HEK293T (cell line): ENCODE data around the gene ABCC5.

Experiments
- ARNT ChIP-seq: fragments of 450-650 bp; IDR thresholded peaks from 2 replicates; pipeline ENCODE4 v1.6.1; 2017; ENCODE audit warnings: mild to moderate bottlenecking
- ELF4 ChIP-seq: fragments of 450-650 bp; IDR thresholded peaks from 2 replicates; pipeline ENCODE4 v1.6.1; 2017; ENCODE audit warnings: antibody characterized with exemption
- FOXA1 ChIP-seq: fragments of 450-650 bp; IDR thresholded peaks from 2 replicates; pipeline ENCODE4 v1.6.1; 2016; ENCODE audit warnings: mild to moderate bottlenecking
- FOXK2 ChIP-seq: fragments of 450-650 bp; IDR thresholded peaks from 2 replicates; pipeline ENCODE4 v1.6.1; 2016; ENCODE audit warnings: mild to moderate bottlenecking
- HDGF ChIP-seq: fragments of 450-650 bp; IDR thresholded peaks from 2 replicates; pipeline ENCODE4 v1.6.1; 2017; ENCODE audit warnings: antibody characterized with exemption, borderline replicate concordance
- L3MBTL2 ChIP-seq: fragments of 450-650 bp; conservative IDR thresholded peaks from 2 replicates; pipeline ENCODE4 v1.6.1; 2016; ENCODE audit warnings: mild to moderate bottlenecking
- NFRKB ChIP-seq: fragments of 450-650 bp; IDR thresholded peaks from 2 replicates; pipeline ENCODE4 v1.6.1; 2016; ENCODE audit warnings: mild to moderate bottlenecking, moderate library complexity
- SP1 ChIP-seq: fragments of 450-650 bp; IDR thresholded peaks from 2 replicates; pipeline ENCODE4 v1.6.1; 2017
- SUZ12 ChIP-seq: fragments of 450-650 bp; IDR thresholded peaks from 2 replicates; pipeline ENCODE4 v1.6.1; 2016; ENCODE audit warnings: mild to moderate bottlenecking
- ZNF384 ChIP-seq: fragments of 450-650 bp; IDR thresholded peaks from 2 replicates; pipeline ENCODE4 v1.6.1; 2016

DNA sequence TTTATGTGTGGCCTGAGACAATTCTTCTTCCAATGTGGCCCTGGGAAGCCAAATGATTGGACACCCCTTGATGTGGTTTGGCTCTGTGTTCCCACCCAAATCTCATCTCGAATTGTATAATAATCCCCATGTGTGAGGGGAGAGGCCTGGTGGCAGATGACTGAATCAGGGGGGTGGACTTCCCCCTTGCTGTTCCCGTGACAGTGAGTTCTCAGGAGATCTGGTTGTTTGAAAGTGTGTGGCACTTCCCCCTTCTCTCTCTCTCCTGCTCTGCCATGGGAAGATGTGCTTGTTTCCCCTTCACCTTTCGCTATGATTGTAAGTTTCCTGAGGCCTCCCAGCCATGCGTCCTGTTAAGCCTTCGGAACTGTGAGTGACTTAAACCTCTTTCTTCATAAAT, 72.9 kb downstream of the ABCC5 start:
- TF ChIP-seq ELF4 (no peak), HDGF (no peak), SUZ12 (no peak), FOXK2 (no peak), FOXA1 (no peak), NFRKB (no peak), L3MBTL2 (no peak), ZNF384 (no peak), SP1 (no peak), ARNT (no peak)
